Measurements from ENCODE around the gene HIC1.
A peak's percentile ranks its signal among the peaks of the same experiment; 100 is the strongest.

Gene HIC1

GRCh38 chr17:2084036-2084765 is 29.3 kb downstream of the HIC1 start:
- no peak for TF ChIP-seq CTCF (IDR thresholded peaks at IDR 0.05)
- no peak overlapping the region for H3K4me3 ChIP-seq
- no peaks in the 10 kb centered on the region for H3K9me3 ChIP-seq

GRCh38 chr17:2084766-2085647 is 30.1 kb downstream of the HIC1 start:
- intact Hi-C loops (cut with DNase I; ENCODE audit: low total_unique reads), result no loop called here
- H3K4me1 ChIP-seq, result peaks cover 0 to 61% (median 29%) of the 10 kb centered on the region in 4 donors
- H3K36me3 ChIP-seq, result peaks cover 15 to 60% (median 22%) of the 10 kb centered on the region in 3 donors
- no peak for TF ChIP-seq CTCF (IDR thresholded peaks at IDR 0.05)
- H3K27ac ChIP-seq, result peak overlapping the region; percentile 46 to 53
- no peaks in the 10 kb centered on the region for H3K27me3 ChIP-seq
- peak in 1 of 2 donors; percentile 81 for DNase-seq
- H3K9me3 ChIP-seq, result no peaks in the 10 kb centered on the region
- no peak overlapping the region for H3K4me3 ChIP-seq

More at GRCh38 chr17:2084036-2084765, 29.3 kb downstream of the HIC1 start:
- intact Hi-C loops (cut with DNase I; ENCODE audit: low total_unique reads), result no loop called here
- H3K27ac ChIP-seq, result peak overlapping the region; percentile 31 to 46
- peaks cover 0 to 54% (median 28%) of the 10 kb centered on the region in 4 donors for H3K4me1 ChIP-seq
- peak in 1 of 2 donors; percentile 80 for DNase-seq
- peaks cover 15 to 67% (median 28%) of the 10 kb centered on the region in 3 donors for H3K36me3 ChIP-seq
- no peaks in the 10 kb centered on the region for H3K27me3 ChIP-seq

- no peak for TF ChIP-seq CTCF (IDR thresholded peaks at IDR 0.05)
- Histone ChIP-seq H3K27me3 (no peaks in the 10 kb centered on the region), H3K36me3 (peaks cover 14 to 54% (median 19%) of the 10 kb centered on the region in 3 donors), H3K4me1 (peaks cover 0 to 67% (median 33%) of the 10 kb centered on the region in 4 donors), H3K4me3 (no peak overlapping the region), H3K9me3 (no peaks in the 10 kb centered on the region), H3K27ac (peak overlapping the region; percentile 42 to 53)
- intact Hi-C loops (cut with DNase I; ENCODE audit: low total_unique reads), result no loop called here
- peak in 1 of 2 donors; percentile 56 for DNase-seq
These were observed 30.7 kb downstream of the HIC1 start for GRCh38 chr17:2085648-2085949.

- peaks cover 7 to 47% (median 12%) of the 10 kb centered on the region in 3 donors for H3K36me3 ChIP-seq
- peaks cover 0 to 74% (median 38%) of the 10 kb centered on the region in 4 donors for H3K4me1 ChIP-seq
- no peak for DNase-seq
- H3K27me3 ChIP-seq, result no peaks in the 10 kb centered on the region
- H3K4me3 ChIP-seq, result no peak overlapping the region
- H3K27ac ChIP-seq, result peak overlapping the region; percentile 42 to 53
- TF ChIP-seq CTCF (IDR thresholded peaks at IDR 0.05), result no peak
- intact Hi-C loops (cut with DNase I; ENCODE audit: low total_unique reads), result no loop called here
- no peaks in the 10 kb centered on the region for H3K9me3 ChIP-seq
These were observed 31.4 kb downstream of the HIC1 start for GRCh38 chr17:2086306-2086705.

DNA sequence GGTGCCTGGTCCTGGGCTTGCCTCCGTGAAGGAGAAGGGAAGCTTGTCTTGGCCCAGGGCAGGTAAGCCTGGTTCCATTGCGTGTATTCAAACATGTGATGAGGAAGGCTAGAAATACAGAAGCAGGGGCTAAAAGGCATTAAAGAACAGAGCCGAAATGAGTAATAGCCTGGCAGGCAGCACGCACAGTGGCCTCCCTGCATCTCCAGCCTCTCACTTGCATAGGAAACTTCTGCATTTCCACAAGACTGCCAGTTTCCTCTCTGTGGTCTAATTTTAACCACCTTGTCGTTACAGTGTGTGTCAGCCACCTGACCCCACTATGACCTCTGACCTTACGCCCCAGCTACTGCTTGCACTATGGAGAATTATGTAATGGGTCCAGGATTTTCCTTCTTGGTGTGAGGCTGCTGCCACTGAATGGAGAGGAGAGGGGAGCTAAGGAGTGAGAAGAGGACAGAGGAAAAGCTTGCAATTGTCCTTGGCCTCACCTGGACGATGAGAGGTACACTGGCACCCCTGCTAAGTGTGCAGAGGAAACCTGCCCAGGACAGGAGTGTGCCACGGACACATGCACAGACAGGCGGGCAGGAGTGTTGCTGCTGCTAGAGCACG is 32.8 kb downstream of the HIC1 start:
- intact Hi-C loops (cut with DNase I; ENCODE audit: low total_unique reads), result no loop called here
- TF ChIP-seq CTCF (IDR thresholded peaks at IDR 0.05), result no peak
- Histone ChIP-seq H3K36me3 (peaks cover 0 to 34% (median 0%) of the 10 kb centered on the region in 3 donors), H3K27ac (no peak overlapping the region), H3K4me3 (no peak overlapping the region), H3K27me3 (no peaks in the 10 kb centered on the region), H3K9me3 (no peaks in the 10 kb centered on the region), H3K4me1 (peaks cover 0 to 74% (median 39%) of the 10 kb centered on the region in 4 donors)
- peak in 1 of 2 donors; percentile 62 for DNase-seq
